ENCODE data around the gene PIK3CD. TPM values are rescaled to one million over a fixed set of nuclear protein-coding genes. Genes with fewer than 3 reads are reported as not detected.

The PIK3CD gene
- total and polyA plus RNA-seq, 11 donors: 1.9 to 18.8 (median 4.0) TPM

- DNase-seq: no peak
- Histone ChIP-seq H3K9me3 (no peaks in the 10 kb centered on the region), H3K36me3 (peaks cover 0 to 19% (median 0%) of the 10 kb centered on the region in 9 donors), H3K27ac (no peak overlapping the region), H3K4me1 (peaks cover 0 to 34% (median 0%) of the 10 kb centered on the region in 12 donors), H3K27me3 (no peaks in the 10 kb centered on the region), H3K4me3 (no peak overlapping the region)
- ATAC-seq: no peak
- 87 to 93% (median 90%) methylated on average over 12 of the region's 12 CpGs for WGBS, 4 donors
- intact Hi-C loops (cut with DNase I): loop anchor here in 1 of 10 donors (5.0 kb wide), 1 partner anchor 167 kb away; no protein-coding TSS in a partner anchor
- TF ChIP-seq CTCF (IDR thresholded peaks at IDR 0.05) (no peak), POLR2A (IDR thresholded peaks at IDR 0.05) (no peak)
These were observed 48.8 kb downstream of the PIK3CD start for GRCh38 chr1:9700340-9700739.

GRCh38 chr1:9701665-9702064 lies 50.1 kb downstream of the PIK3CD start:
- Histone ChIP-seq H3K36me3 (peaks cover 0 to 19% (median 0%) of the 10 kb centered on the region in 9 donors), H3K27me3 (no peaks in the 10 kb centered on the region), H3K27ac (no peak overlapping the region), H3K4me1 (peaks cover 0 to 46% (median 0%) of the 10 kb centered on the region in 12 donors), H3K9me3 (no peaks in the 10 kb centered on the region), H3K4me3 (no peak overlapping the region)
- WGBS, 4 donors: 87 to 94% (median 93%) methylated on average over 4 of the region's 4 CpGs
- TF ChIP-seq CTCF (IDR thresholded peaks at IDR 0.05): no peak
- TF ChIP-seq POLR2A (IDR thresholded peaks at IDR 0.05): no peak
- ATAC-seq: no peak
- intact Hi-C loops (cut with DNase I): loop anchor here in 1 of 10 donors (5.0 kb wide), 1 partner anchor 166 kb away; no protein-coding TSS in a partner anchor
- DNase-seq: no peak

GRCh38 chr1:9703165-9703509 lies 51.6 kb downstream of the PIK3CD start:
- DNase-seq (no peak), ATAC-seq (no peak)
- H3K4me3 ChIP-seq: no peak overlapping the region
- no peak overlapping the region for H3K27ac ChIP-seq
- peaks cover 0 to 14% (median 0%) of the 10 kb centered on the region in 9 donors for H3K36me3 ChIP-seq
- no peaks in the 10 kb centered on the region for H3K27me3 ChIP-seq
- intact Hi-C loops (cut with DNase I): loop anchor here in 1 of 10 donors (5.0 kb wide), 1 partner anchor 164 kb away; no protein-coding TSS in a partner anchor
- H3K9me3 ChIP-seq: no peaks in the 10 kb centered on the region
- TF ChIP-seq CTCF (IDR thresholded peaks at IDR 0.05) (no peak), POLR2A (IDR thresholded peaks at IDR 0.05) (no peak)
- 84 to 94% (median 91%) methylated on average over 5 of the region's 5 CpGs for WGBS, 4 donors
- H3K4me1 ChIP-seq: peaks cover 0 to 46% (median 0%) of the 10 kb centered on the region in 12 donors

GRCh38 chr1:9703681-9704080 lies 52.1 kb downstream of the PIK3CD start:
- intact Hi-C loops (cut with DNase I): loop anchor here in 1 of 10 donors (5.0 kb wide), 1 partner anchor 164 kb away; no protein-coding TSS in a partner anchor
- ATAC-seq: no peak
- H3K4me3 ChIP-seq: no peak overlapping the region

More at GRCh38 chr1:9703681-9704080, 52.1 kb downstream of the PIK3CD start:
- H3K27me3 ChIP-seq: no peaks in the 10 kb centered on the region
- WGBS, 4 donors: 89 to 96% (median 95%) methylated on average over 3 of the region's 3 CpGs
- DNase-seq: no peak
- H3K4me1 ChIP-seq: peaks cover 0 to 46% (median 0%) of the 10 kb centered on the region in 12 donors
- no peaks in the 10 kb centered on the region for H3K9me3 ChIP-seq
- TF ChIP-seq CTCF (IDR thresholded peaks at IDR 0.05) (no peak), POLR2A (IDR thresholded peaks at IDR 0.05) (no peak)
- peaks cover 0 to 9% (median 0%) of the 10 kb centered on the region in 9 donors for H3K36me3 ChIP-seq
- peak overlapping the region in 1 of 12 donors; percentile 59 for H3K27ac ChIP-seq
